Activated naive CD4-positive, alpha-beta T cell treated with Interleukin-2 at 50 U/mL for 16 hours (primary cell): Measurements from ENCODE around the gene ASIC4.

Experiments used
- DNase-seq: peaks from one replicate; pipeline ENCODE4 v3.0.0-alpha.2; 2020

Gene ASIC4

DNA sequence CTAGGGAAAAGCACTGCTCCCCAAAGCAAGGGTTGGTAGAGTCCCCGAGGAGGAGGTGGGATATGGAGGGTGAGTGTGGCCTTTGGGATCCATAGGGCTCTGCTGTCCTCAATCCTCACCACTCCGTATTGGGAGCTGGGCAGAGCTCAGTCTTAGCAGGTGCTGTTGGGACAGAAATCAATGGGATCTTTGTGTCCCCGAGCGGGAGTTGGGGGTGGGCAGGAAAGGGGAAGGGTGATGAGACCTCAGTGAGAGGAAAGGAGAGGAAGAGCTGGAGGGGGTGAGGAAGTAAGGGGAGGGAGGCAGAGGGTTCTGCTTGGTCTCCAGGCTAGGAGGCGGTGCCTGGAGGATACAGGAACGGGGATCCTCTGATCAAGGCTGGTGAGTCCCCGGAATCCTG lies 2.6 kb downstream of the ASIC4 start:
- DNase-seq: no peak

DNA sequence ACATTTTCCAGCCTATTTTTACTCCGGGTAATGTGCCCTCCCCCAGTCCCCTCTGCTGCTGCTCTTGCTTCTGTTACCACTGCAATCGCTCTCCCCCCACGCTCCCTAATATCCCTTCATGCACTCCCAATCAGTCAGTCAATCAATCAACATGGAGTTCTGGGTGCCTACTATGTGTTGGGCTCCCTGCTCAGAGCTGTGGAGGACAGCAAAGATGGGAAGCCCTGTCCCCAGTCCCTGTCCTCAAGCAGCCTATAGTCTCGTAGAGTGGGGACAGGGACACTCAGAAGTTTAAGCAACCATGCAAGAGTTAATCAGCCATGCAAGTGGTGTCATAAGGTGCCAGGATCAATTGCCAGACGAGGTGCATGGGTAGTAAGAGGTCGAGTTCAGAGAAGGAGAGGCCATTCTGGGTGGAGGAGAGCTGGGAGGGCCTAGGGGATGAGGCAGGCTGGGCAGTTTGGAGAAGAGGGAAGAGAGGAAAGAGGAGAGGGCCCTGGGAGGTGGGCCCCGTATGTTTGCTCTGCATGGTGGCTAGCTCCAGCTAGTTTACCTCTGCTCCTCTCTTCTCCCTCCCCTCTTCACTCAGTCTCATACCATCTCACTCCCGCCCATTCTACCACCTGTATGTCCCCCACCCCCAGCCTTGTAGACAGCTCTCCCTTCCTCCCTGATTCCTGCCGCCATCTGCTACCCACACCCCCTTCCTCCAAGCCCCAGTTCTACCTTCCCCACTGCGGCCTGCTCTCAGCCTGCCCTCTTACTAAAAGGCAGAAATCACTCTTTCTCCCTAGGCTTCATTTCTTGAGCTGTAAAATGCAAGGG lies 3.9 kb downstream of the ASIC4 start:
- no peak for DNase-seq

DNA sequence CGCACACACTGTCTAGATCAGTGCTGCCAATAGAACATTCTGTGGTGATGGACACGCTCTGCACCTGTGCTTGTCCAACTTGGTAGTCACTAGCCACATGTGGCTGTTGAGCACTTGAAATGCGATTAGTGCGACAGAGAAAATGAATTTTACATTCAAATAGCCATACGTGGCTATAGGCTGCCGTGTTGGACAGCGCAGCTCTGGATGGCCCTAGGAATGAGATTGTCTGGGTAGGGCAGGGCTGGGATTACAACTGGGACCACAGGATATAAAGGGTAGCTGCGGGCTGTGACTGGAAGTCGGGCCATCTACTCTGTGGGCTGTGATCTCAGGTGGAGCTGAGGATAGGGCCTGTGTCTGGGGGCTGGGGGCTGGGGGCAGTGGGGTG lies 5.2 kb downstream of the ASIC4 start:
- no peak for DNase-seq

DNA sequence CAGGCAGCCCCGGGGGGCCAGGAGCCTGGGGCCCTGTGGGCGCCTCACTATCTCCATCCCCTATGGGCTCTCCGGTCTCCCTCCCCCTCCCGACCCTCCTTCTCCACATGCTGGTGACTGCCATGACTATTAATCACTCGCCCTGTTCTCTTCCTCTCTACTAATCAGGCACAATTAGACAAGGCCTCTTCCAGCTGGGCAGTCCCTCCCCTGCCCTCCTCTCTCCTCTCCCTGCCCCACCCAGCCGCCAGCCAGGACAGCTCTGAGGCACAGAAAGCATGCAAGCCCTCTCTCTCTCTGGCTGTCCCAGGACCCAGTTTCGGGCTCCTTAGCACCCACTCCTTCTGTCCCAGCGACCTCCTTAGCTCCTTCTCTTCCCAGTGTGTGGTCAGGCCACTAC lies 5.8 kb downstream of the ASIC4 start:
- DNase-seq: no peak

DNA sequence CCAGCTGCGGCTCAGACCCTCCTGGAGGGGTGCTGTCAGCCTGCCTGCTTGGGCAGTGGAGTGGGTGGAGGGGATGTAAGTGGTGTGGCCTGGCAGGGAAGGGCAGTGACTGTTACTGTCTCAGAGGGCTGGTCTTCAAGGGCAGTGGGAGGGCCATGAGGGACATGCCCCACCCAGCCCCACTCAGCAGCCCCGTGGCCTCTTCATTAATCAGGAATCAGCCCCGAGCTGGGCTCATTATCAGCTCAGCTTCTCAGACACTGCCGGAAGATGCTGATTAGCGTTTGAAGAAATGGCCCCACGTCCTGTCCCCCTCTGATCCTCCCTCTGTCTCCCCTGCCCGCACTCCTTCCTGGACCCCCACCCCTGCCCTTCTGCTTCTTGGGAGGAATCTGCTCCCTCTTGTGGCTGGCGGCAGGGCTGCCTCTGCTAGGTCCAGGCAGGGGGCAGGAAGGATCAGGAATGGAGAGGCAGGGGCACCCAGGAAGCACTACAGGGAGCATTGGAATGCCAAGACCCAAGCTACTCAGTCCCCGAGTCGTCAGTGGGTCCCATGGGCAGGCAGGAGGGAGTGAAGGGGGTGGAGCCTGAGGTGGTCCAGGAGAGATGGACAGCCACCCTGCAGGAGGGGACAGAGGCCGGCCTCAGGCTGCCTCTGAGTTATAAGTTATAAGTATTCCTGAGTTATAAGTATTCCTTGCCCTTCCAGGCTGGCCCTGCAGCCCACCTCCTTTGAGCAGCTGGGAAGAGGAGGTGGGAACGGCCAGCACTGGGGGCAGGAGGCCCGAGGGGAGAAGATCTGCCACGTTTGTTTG lies 7.0 kb downstream of the ASIC4 start:
- DNase-seq: no peak

DNA sequence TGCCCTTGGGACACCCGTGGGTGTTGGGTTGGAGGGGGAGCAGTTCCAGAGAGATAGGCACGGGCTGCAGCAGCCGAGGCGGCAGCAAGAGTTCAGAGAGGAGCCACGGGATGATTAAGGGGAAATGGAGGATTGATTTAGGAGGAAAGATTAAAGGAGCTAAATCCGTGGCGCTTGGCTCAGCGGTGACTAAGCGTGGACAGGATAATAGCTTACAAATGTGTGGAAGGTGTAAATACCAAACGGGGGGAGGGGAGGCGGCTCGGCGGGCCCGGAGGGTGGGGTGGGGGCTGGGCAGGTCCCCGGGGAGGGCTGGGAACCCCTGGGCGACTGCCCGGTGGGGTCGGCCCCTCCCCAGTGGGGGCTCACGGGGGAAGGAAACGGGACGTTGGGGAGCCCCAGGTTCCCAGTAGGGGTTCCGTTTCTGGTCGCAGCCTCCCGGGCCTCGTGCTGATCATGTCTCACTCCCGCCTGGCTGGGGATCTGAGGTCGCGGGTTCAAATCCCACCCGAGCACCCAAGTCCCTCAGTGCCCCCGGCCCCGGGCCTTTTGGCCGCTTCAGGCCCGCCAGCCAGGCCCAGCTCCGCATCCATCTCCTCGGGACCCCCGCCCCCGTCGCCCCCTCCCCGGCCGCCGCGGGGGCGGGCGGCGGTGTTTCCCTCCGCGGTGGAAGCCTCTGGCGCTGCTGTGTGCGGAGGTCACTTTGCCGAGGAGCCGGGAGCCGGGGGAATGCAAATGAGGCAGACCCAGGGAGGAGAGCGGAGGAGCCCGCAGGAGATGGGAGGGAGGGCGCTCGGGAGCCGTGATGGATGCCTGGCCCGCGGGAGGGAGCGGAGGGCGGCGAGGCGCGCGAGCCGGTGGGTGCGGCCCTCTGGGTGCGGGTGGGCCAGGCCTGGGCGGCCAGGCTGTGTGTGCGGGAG lies 8.1 kb downstream of the ASIC4 start:
- no peak for DNase-seq

DNA sequence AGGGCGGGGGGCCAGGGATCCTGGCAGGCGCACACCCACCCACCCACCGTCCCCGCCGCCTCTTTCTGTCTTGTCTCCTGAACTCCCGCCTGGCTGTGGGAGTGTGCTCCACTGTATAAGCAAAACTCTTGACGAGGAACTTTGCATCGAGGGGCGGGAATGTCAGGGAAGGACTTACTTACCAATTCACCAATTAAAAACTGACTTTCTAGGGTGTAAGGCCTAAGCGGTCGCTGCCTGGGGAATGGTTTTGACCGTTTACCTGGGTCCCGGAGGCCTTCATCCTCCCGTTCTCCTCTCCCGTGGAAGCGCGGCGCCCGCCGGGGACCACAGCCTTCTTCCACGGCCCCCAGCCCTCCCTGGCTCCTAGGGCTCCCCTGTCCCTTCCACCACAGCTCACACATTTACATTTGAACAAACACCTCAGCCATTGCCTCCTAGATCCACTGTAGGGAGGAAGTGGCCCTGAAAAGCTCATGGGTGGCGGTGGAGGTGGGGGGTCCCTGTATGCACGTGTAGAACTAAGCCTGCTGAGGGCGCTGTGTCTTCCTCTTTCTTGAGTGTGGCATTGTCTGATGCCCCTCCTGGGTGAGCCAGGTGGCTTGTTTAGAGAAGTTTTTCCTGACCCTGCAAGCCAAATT lies 8.9 kb downstream of the ASIC4 start:
- DNase-seq: no peak

DNA sequence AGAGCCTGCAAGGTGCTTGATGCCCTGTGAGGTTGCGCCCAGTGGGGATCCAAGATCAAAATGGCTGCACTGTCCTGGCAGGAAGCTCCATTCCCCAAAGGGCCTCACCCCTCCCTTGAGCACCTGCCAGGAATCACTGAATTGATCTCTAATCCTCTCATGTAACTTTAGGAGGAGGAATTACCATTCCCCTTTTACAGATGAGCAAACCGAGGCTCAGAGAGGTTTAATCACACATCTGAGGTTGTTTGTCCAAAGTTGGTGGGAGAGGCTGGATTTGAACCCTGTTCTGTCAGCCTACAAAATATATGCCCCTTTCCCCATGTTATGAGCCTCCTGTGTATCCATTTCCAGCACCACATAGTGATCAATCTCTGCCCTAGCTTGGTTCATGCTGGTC lies 10.5 kb downstream of the ASIC4 start:
- DNase-seq: no peak

DNA sequence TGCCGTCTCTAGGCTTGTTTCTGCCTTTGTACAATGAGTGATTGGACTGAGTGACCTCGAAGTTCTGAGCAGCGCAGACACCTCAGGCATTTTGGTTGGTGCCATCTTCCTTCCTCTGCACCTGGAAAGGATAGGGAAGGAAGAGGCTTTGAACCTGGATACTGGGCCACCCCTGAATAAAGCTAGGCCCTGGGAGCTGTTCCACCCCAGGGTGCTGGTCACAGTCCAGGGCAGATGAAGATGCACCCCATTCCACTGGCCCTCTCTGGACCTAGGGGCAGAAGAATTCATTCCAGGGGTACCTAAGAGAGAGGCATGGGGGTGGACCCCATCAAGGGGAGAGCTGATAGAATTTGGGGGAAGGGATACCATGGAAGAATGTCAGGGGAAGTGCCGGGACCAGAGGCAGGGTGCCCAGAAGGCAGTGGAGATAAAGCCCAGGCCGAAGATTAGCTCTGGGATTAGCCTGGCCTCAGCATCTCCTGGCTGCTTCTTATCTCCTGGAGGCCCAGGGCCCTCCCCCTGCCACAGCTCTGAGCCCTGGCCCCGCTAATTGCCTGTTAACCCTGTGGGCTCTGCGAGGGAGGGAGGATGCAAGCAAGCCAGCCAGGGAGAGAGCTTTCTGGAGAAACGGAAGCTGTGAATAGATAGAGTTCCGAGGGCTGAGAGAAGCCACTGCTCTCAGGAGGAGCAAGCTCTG lies 11.4 kb downstream of the ASIC4 start:
- DNase-seq: no peak

DNA sequence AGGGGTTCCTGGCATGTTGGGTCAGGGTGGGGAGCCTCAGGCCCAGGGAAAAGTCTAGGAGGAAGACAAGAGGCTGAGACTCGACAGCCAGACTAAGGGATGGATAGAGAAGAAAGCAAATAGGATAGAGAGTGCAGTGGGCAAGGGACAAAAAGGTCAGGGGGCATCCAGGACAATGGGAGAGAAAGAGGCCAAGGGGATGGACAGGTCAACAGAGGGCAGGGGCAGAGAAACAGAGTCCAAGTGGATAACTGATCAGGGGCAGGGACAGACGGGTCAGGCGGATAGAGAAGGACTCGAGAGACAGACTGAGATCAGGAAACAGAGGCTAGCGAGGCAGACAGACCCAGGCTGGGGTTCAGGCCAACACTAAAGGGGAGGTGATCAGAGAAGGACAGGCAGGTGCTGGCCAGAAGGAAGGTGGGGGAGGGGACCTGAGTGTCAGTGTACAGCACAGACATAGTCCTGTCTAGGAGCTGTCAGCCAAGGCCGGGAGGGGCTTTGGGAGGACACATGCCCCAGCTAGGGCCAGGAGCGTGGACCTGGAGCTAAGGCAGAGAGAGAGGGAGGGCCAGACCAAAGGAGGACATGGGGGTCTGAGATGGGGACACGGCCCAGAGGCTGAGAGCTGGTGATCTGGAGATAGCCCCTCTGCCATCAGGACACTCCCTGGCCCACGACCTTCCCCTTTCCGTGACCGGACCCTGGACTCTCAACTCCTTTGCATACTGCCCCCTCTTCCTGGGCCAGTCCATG lies 12.2 kb downstream of the ASIC4 start:
- no peak for DNase-seq

DNA sequence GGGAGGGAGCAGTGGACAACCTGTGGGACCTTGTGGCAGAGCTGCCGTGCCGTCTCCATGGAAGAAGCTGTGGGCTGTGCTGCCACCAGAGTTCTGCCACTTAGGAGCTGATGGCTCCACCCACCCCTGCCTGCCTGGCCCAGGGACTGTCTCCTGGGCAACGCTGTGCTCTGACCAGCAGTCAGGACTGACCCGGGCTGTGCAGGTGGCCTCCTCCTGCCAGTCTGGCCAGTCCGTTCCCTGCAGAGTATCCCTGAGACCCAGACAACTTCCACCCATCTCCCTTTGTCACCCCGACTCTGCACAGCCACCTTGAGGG lies 12.8 kb downstream of the ASIC4 start:
- DNase-seq: no peak

DNA sequence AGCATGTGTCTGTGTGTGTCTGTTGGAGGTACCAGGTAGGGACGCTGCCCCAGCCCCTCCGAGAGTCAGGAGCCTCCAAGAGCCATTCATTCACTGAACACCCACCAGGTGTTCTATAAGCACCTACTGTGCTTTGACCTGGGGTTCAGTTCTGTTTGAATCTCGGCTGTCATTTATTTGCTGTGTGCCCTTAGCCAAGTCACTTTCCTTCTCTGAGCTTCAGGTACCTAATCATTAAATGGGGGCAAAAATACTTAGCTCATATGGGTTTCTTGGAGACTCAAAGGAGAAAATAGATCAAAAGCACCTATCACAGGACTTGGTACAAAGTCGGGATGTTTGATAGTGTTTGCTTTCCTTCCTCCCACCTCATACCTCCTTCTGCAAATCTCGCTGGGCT lies 13.2 kb downstream of the ASIC4 start:
- DNase-seq: no peak

DNA sequence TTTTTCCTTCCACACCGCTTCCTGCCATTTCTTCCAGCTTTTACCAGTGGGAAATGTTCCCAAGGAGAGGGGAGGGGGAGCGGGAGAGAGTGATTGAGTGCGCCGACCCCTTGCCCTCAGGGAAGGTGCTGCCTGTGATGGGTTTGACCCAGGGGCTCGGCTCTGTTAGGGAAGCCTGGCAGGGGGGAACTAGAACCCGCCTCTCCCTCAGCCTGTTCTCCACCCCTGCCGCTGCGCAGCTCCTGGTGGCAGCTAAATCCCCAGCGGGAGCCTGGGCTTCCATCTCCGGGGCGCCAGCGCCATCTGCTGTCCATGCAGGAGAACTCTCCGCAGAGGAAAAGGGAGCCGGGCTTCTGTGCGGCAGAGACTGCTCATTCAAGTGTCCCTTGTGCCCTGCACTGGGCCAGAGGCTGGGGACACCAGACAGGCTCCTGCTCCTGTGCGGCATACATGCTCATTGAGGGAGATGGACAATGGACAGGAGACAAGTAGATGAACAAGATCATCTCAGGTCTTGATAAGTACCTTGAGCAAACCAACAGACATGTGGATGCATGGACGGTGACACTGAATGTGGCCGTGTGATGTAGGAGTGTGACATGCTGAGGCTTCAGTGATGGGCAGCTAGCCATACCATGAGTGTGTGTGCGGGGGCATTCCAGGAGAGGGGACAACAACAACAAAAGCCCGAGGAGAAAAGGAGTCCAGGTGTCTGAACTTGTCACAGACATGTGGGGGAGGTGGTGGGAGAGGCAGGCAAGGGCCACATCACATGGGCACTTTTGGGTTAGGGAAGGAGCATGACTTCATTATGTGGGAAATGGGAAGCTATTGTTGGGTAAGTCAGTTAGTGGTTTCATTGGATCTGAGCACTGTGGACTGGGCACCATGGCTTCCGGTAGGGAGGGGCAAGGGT lies 16.0 kb downstream of the ASIC4 start:
- peak; percentile 85 for DNase-seq

DNA sequence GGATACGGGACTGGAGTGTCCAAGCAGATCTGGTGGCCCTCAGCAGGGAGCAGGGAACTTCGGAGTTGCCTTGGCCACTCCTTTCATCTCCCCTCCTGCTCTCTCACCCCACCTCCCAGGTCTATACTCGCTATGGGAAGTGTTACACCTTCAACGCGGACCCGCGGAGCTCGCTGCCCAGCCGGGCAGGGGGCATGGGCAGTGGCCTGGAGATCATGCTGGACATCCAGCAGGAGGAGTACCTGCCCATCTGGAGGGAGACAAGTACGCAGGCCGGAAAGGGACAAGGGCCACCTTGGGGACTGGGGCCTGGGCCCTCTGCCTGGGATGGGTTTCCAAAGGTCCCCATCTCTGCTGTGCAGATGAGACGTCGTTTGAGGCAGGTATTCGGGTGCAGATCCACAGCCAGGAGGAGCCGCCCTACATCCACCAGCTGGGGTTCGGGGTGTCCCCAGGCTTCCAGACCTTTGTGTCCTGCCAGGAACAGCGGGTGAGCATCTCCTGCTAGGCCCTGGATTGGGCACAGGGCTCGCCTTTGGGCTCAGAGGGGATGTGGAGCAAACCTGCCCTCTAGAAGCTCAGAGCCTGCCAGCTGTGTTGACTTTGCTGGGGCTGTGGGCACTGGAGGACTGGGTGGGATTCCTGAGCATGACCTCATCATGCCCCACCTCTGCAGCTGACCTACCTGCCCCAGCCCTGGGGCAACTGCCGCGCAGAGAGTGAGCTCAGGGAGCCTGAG lies 17.5 kb downstream of the ASIC4 start:
- DNase-seq: no peak

DNA sequence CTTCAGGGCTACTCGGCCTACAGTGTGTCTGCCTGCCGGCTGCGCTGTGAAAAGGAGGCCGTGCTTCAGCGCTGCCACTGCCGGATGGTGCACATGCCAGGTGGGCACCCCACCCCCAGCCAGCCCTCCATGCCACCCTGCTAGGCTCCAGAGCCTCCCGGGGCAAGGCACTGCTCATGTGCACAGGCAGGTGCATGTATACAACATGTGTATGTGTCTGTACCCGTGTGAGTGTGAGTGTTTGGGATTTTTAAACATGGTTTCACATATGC lies 18.0 kb downstream of the ASIC4 start:
- DNase-seq: no peak

DNA sequence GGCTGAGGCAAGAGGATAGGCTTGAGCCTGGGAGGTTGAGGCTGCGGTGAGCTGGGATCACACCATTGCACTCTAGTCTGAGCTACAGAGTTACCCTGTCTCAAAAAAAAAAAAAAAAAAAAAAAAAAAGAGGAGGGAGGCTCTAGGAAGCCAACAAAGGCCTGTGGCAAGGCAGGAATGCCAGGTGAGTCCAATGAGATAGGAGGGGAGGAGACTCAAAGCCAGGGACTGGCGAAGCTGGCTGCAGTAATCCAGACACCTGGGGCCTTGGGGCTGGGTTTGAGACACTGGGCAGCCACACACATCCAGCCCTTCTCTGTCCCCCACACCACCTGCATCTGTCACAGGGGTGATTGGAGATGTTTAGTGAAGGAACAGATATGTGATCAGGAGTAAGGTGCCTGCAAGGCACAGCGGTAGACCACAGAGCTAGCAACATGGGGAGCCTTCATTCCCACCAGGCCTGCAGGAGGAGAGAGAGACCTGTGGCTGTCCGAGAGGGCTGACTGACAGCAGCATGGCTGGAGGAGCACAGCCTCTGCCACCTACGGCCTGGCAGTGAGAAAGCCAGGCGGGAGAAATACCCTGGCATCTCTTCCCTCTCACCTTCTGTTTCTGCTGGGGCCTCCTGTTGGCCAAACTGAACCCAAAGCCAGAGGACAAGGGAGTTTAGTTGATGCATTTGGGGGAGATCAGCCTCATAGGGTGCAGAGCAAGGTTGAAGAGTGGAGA lies 19.8 kb downstream of the ASIC4 start:
- DNase-seq: no peak

DNA sequence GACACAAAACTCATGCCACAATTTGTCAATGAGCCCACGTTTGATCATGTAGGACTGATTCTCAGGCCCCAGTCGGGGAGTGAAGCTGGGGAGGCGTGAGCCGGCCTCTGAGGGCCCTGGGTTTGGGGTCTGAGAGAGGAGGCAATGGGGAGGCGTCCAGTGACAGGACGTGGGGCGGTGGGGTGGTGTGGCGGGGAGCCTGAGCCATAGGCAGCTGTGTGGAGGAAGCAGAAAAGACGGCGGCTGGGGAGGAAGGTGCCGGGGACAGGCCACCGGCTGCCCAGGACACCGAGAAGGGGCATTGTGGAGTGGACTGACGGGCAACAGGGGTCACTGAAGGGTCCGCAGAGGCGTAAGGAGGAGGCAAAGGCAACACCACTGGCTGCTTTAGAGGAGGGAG lies 22.1 kb downstream of the ASIC4 start:
- no peak for DNase-seq

DNA sequence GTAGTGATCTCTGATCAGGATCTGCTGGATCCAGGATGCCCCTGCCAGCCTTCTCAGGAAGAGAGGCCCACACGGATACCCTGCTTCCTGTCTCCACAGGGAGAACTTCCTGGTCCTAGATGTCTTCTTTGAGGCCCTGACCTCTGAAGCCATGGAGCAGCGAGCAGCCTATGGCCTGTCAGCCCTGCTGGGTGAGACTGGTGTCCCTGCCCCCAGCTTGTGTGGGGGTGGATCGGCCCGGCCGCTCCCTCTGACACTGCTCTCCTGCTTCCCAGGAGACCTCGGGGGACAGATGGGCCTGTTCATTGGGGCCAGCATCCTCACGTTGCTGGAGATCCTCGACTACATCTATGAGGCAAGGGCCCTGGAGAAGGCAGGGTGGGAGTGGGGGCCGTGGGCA lies 22.7 kb downstream of the ASIC4 start:
- no peak for DNase-seq
